HG02610 (cell line): ENCODE results near the gene PEX11G.
"Not testable (repeated sequence)": the region's sequence is repeated elsewhere in the genome, so short reads cannot be mapped to it uniquely, and the experiment has no call there.

ENCODE experiments used
- ATAC-seq: cut with Tn5 transposase; IDR thresholded peaks from one replicate; pipeline ENCODE4 v1.9.1; 2021; ENCODE audit warnings: mild to moderate bottlenecking, moderate library complexity; ENCODE audit not compliant: unreplicated experiment

Gene PEX11G

DNA sequence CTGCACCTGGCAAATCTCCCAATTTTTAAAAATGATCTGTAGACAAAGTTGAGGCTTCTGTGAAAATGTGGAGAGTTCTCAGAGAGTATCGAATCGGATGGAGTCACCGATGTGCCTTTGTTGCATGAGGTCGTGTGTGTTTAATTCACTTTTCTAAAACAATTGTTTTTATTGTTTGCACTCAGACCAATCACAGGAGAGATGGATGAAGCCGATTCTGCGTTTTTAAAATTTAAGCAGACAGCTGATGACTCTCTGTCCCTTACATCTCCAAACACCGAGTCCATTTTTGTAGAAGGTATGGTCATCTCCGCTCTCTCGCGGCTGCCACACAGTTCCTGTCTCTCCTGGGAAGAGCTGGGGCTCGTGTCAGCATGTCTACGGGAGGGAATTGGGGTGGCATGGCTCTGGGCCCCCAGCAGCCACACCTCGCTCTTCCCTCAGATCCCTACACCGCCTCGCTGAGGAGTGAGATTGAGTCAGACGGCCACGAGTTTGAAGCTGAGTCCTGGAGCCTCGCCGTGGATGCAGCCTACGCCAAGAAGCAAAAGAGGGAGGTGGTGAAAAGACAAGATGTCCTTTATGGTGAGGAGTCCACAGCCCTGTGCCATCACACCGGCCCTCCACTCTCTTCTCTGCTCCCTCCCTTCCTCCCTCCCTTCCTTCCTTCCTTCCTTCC, 47.2 kb downstream of the PEX11G start:
- no peak for ATAC-seq

DNA sequence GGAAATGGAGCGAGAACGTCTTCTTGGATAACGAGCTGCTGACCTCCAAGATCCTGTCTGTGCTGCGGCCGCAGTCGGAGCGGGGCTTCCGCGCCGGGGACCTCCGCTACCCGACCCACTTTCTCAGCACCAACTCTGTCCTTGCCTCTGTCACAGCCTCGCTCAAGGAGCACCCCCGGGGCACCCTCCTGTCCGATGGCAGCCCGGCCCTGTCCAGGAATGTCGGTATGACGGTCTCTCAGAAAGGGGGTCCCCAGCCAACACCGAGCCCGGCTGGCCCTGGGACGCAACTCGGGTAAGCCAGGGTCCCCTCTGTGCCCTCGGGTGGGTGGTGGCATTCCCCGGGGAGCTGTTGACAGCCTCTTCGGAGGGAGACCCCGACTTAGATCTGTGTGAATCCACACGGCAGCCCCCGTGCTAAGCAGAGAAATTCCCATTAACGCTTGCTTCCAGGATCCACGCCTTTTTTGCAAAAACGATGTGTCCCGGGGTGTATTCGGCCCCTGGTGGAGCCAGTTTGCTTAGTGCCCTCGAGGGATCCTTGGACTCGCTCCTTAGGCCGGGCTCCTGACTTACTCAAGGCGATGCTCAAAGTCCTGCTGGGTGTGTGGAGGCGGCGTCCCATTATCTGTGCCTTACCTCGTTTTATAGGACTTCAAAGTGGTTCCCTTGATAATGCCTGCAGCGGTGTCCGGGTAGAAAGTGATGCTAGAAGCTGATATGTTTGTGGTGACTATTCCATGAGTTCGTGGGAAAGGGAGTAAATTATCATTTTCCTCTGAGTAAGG, 48.5 kb downstream of the PEX11G start:
- ATAC-seq, result no peak

DNA sequence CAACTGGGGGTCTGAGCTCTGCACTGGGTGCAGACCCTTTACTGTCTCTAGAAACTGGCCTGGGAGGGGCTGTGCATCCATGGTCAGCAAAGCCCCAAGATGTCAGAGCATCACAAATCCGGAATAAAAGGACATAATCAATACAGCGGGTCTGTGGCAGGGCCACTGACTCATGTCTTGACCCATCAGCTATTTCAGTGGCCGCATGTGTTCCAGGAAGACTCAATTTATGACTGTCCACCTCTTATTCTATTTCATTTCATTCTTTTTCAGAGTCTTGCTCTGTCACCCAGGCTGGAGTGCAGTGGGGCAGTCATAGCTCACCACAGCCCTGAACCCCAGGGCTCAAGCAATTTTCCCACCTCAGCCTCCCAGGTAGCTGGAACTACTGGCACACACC, 53.2 kb downstream of the PEX11G start:
- ATAC-seq, result no peak

DNA sequence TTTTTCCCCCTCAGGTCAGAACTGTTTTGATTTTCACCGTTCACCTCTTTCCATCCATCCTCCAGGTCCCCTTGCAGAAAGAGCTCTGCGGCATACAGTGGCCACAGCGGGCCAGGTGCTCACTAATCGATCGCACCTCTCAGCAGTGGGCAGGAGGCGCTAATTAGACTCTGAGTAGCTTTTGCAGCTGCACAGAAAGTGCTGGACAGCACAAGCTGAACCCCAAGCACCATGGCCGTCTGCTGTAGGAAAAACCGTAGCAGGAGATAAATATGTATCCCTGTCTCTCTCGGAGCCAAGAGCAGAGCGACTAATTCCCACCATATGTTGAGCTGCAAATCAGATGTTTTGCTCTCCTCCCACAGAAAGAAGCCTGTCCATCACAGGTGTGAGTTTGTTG, 54.4 kb downstream of the PEX11G start:
- ATAC-seq, result no peak

DNA sequence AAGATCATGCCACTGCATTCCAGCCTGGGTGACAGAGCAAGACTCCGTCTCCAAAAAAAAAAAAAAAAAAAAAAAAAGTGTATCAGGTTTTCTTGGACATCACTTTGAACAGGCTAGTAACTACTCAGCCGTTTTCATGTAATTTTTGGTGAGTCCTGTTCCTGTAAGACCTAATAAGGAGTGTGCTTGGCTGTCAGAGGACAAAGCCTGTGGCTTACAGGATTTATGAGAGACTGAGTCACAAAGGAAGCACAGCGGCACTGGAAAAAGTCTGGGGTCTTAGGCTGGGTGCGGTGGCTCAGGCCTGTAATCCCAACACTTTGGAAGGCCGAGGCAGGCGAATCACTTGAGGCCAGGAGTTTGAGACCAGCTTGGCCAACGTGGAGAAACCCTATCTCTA, 55.4 kb downstream of the PEX11G start:
- ATAC-seq, result not testable (repeated sequence)

DNA sequence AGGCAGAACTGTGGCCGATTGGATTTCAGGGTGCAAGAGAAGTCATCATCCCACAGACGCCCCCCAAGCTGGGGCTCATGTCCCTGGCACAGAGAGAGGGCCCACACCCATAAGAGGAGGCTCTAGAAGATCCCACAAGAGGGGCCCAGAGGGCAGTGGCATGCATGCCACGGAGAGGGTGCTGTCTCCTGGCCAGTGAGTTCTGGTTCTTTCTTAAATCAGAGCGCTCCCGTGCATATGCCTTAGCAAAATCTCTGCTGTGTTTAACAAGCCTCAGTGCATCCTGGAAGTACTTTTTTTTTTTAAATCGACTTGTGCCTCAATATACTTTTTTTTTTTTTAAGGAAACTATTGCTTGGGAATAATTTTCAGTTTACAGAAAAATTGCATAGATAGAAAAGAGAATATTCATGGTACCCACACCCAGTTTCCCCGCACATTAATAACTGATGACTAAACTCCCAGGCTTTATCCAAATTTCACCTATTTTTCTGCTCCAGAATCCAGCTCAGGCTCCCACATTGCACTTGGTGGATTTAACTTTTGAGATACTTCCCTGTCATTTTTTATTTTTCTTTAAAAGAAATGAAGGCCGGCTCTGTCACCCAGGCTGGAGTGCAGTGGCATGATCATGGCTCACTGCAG, 59.1 kb downstream of the PEX11G start:
- no peak for ATAC-seq

DNA sequence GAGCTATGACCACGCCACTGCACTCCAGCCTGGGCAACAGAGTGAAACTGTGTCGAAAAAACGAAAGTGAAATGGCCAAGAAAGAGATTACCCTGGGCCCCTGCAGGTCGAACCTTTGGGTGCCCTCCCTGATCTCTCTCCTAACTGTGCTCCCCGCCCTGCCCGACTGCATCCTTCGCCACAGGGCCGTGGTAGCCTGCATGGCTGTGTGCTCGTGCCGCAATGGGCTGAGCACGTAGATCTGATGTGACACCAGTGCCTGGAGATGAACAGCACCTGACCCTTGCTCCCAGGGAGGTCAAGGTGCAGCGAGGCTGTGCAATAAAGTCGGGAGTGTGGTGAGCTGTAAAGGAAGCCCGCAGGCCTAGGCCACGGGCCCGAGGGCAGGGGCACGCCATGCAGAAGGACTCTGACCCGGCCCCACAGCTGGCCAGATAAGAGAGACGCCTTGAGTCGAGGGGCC, 60.2 kb downstream of the PEX11G start:
- no peak for ATAC-seq

DNA sequence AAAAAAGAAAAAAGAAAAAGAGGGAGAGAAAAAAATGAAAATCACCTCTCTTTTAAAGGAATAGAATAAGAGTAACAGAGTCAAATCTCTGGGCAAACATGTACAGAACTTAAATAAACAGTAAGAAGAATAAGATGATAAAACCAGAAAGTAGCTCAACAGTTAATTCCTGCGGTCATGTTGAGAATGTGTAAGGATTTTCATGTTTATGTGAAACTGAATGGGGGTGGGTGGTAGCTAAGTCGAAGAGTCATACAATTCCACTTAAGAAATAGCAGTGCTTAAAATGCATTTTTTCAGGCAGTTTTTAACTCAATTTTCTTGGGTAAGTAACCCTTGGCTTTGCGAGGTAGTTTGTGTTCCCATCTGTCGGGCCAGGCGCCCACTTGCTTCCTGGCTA, 60.9 kb downstream of the PEX11G start:
- no peak for ATAC-seq

DNA sequence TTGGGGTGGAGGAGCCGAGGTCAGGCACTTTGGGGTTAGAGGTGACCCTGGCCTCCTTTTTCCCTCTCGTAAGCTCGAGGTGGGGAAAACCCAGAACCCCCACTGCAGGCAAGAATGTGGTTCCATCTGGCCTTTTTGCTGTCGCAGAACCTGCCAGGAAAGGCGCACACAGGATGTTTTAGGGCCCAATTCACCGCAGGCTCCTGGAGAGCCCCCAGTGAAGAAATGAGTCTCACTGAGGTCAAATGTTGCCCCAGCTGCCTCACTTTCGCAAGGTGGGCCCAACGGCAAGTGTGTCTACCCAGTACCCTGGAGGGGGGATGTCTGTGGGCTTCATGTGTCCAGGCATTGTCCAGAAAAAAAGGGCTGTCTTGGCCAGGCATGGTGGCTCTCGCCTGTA, 61.8 kb downstream of the PEX11G start:
- no peak for ATAC-seq
